Central memory CD8-positive, alpha-beta T cell (primary cell): ENCODE results near the gene SLC45A3.
"Not testable (repeated sequence)": the region's sequence is repeated elsewhere in the genome, so short reads cannot be mapped to it uniquely, and the experiment has no call there.

Experiments
- ATAC-seq: fragments of 150-1000 bp; cut with Tn5 transposase; replicated peaks from 2 replicates; pipeline ENCODE4 v1.10.0; 2022; ENCODE audit warnings: mild to moderate bottlenecking, moderate FRiP score, moderate number of reproducible peaks; ENCODE audit not compliant: poor library complexity, severe bottlenecking; ENCODE audit errors: extremely low read depth
- DNase-seq, 2 donors: peaks; one replicate each; pipeline ENCODE4 v3.0.0; 2021; ENCODE audit warnings: low spot score in 2 of 2
- H3K27ac Mint-ChIP-seq: one replicate; pipeline ENCODE4 v1.8.0; 2022; ENCODE audit warnings: low read depth, mild to moderate bottlenecking, moderate library complexity, mixed read lengths
- H3K27me3 Mint-ChIP-seq: one replicate; pipeline ENCODE4 v1.8.0; 2022; ENCODE audit warnings: mixed read lengths
- H3K36me3 Mint-ChIP-seq: one replicate; pipeline ENCODE4 v1.8.0; 2022; ENCODE audit warnings: mild to moderate bottlenecking, moderate library complexity, mixed read lengths; ENCODE audit not compliant: insufficient read depth
- H3K4me1 Mint-ChIP-seq: one replicate; pipeline ENCODE4 v1.8.0; 2022; ENCODE audit warnings: mixed read lengths
- H3K4me3 Mint-ChIP-seq: one replicate; pipeline ENCODE4 v1.8.0; 2022; ENCODE audit warnings: mild to moderate bottlenecking, moderate library complexity, mixed read lengths
- H3K9me3 Mint-ChIP-seq: one replicate; pipeline ENCODE4 v1.8.0; 2022; ENCODE audit warnings: mixed read lengths

Gene SLC45A3

DNA sequence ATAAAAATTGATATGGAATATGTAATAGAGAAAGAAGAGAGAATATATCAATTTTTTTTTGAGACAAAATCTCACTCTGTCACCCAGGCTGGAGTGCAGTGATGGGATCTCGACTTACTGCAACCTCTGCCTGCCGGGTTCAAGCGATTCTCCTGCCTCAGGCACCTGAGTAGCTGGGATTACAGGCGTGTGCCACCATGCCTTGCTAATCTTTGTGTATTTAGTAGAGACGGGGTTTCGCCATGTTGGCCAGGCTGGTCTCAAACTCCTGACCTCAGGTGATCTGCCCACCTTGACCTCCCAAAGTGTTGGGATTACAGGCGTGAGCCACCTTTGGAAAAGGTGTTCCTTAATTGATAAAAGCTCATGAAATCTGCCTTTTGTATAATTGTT, 44.2 kb downstream of the SLC45A3 start:
- not testable (repeated sequence) for DNase-seq, H3K4me1 Mint-ChIP-seq, H3K9me3 Mint-ChIP-seq, H3K4me3 Mint-ChIP-seq, H3K36me3 Mint-ChIP-seq, ATAC-seq, H3K27ac Mint-ChIP-seq
- H3K27me3 Mint-ChIP-seq, result peaks cover 36% of the 10 kb centered on the region

- Mint-ChIP-seq H3K36me3 (peaks cover 19% of the 10 kb centered on the region), H3K4me3 (no peak overlapping the region), H3K9me3 (no peaks in the 10 kb centered on the region), H3K4me1 (peaks cover 24% of the 10 kb centered on the region), H3K27ac (no peak overlapping the region), H3K27me3 (peaks cover 15% of the 10 kb centered on the region)
- ATAC-seq (no peak), DNase-seq (no peak)
Observed at GRCh38 chr1:205633421-205633976, 46.8 kb downstream of the SLC45A3 start.

DNA sequence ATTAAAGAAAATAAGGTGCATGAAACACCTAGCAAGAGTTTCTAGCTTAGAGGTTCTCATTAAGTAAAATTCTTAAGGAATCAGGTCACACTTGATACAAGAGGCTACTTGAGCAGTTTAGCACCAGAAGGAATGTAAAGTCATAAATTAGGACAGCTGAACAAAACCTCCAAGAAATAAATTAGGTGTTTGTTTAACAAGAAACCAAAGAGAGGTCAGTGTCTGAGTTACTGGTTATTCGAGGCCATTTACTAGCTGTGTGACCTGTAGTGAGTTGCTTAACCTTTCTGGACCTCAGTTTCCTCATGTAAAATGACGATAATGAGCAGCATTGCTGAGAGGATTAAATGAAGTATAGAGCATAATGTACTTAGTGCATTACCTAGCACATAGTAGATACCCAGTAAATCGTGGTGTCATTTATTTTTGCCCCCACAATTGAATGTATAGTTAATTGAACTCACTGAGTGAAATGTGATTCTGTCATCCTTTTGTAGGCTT, 47.6 kb downstream of the SLC45A3 start:
- Mint-ChIP-seq H3K27me3 (peaks cover 8% of the 10 kb centered on the region), H3K27ac (peak overlapping the region; percentile 88), H3K4me3 (peak overlapping the region; percentile 87), H3K36me3 (peaks cover 19% of the 10 kb centered on the region), H3K9me3 (no peaks in the 10 kb centered on the region), H3K4me1 (peaks cover 31% of the 10 kb centered on the region)
- ATAC-seq (no peak), DNase-seq (no peak)

- ATAC-seq (peak; percentile 83), DNase-seq (peak; percentile 99)
- Mint-ChIP-seq H3K27ac (peak within 1 kb of the TSS; percentile 88), H3K4me1 (peaks cover 37% of the 10 kb centered on the region), H3K9me3 (no peaks in the 10 kb centered on the region), H3K27me3 (peaks cover 1% of the 10 kb centered on the region), H3K4me3 (peak within 1 kb of the TSS; percentile 87), H3K36me3 (peaks cover 19% of the 10 kb centered on the region)
Observed at GRCh38 chr1:205631768-205632668, 48.3 kb downstream of the SLC45A3 start, which contains the start of gene ELK4. Gene ELK4 (minus strand): TSS chr1:205632011. CDS start chr1:205623882, 8,129 bp downstream.

GRCh38 chr1:205631010-205631767, 49.1 kb downstream of the SLC45A3 start:
- DNase-seq (peak; percentile 61 to 85), ATAC-seq (peak; percentile 80)
- peaks cover 25% of the 10 kb centered on the region for H3K36me3 Mint-ChIP-seq
- no peaks in the 10 kb centered on the region for H3K9me3 Mint-ChIP-seq
- no peaks in the 10 kb centered on the region for H3K27me3 Mint-ChIP-seq
- H3K27ac Mint-ChIP-seq, result peak overlapping the region; percentile 88
- H3K4me3 Mint-ChIP-seq, result peak overlapping the region; percentile 87
- H3K4me1 Mint-ChIP-seq, result peaks cover 46% of the 10 kb centered on the region

GRCh38 chr1:205630651-205631009, 49.7 kb downstream of the SLC45A3 start:
- Mint-ChIP-seq H3K4me3 (peak overlapping the region; percentile 87), H3K27ac (peak overlapping the region; percentile 88), H3K36me3 (peaks cover 29% of the 10 kb centered on the region), H3K27me3 (no peaks in the 10 kb centered on the region), H3K9me3 (no peaks in the 10 kb centered on the region), H3K4me1 (peaks cover 51% of the 10 kb centered on the region)
- ATAC-seq (no peak), DNase-seq (no peak)

DNA sequence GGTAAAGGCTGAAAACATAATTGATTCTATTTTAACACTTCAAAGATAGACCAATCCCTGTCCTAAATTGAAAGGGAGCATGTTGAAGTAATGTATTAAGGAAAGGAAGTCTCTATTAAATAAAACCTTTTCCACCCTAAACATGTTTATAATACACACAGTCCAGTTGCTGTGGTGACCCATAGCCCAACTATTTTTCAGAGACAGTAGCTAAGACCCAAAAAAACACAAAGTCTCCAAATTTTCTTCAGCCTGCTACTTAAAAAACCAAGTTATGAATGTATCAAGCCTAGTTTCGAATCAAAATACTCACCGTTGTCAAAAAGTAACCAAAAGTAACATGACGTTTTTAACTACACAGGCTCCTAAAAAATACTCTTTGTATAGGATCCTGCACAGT, 50.1 kb downstream of the SLC45A3 start:
- H3K27ac Mint-ChIP-seq, result peak overlapping the region; percentile 88
- H3K4me1 Mint-ChIP-seq, result peaks cover 54% of the 10 kb centered on the region
- DNase-seq (no peak), ATAC-seq (no peak)
- H3K36me3 Mint-ChIP-seq, result peaks cover 31% of the 10 kb centered on the region
- no peaks in the 10 kb centered on the region for H3K27me3 Mint-ChIP-seq
- peak overlapping the region; percentile 87 for H3K4me3 Mint-ChIP-seq
- no peaks in the 10 kb centered on the region for H3K9me3 Mint-ChIP-seq

DNA sequence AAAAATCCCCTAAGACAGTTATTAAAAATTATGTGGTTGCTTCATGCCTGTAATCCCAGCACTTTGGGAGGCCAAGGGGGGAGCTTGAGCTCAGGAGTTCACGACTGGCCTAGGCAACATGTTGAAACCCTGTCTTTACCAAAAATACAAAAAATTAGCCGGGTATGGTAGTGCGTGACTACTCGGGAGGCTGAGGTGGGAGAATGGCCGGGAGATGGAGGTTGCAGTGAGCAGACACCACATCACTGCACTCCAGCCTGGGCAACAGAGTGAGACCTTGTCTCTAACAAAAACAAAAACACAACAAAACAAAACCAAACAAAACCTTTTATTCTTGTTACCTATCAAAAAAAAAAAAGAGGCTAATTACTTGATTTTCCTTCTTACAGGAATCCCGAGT, 50.6 kb downstream of the SLC45A3 start:
- H3K27me3 Mint-ChIP-seq, result no peaks in the 10 kb centered on the region
- no peaks in the 10 kb centered on the region for H3K9me3 Mint-ChIP-seq
- no peak for ATAC-seq
- H3K4me3 Mint-ChIP-seq, result peak overlapping the region; percentile 87
- DNase-seq, result no peak
- H3K36me3 Mint-ChIP-seq, result peaks cover 32% of the 10 kb centered on the region
- H3K27ac Mint-ChIP-seq, result peak overlapping the region; percentile 88
- H3K4me1 Mint-ChIP-seq, result peaks cover 59% of the 10 kb centered on the region

DNA sequence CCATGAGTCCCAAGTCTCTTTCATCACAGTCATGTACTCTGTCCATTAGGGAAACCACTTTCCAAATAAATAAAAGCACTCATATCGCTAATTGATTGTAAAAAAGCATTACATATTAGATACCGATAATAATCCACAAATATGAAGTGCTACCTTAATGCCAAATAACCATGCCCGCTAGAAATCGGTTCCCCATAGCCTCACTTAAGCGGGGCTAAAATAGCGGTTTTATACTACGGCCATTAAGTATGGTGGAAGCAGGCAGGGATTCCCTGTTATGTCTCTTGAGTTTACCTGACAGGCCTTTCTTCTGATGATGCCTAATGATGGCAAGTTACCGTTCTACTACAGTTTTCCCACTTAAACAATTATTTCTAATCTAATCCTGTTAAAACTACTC, 52.4 kb downstream of the SLC45A3 start:
- no peak for ATAC-seq
- H3K27ac Mint-ChIP-seq, result no peak overlapping the region
- no peak for DNase-seq
- no peaks in the 10 kb centered on the region for H3K27me3 Mint-ChIP-seq
- H3K4me3 Mint-ChIP-seq, result no peak overlapping the region
- peaks cover 41% of the 10 kb centered on the region for H3K36me3 Mint-ChIP-seq
- peaks cover 69% of the 10 kb centered on the region for H3K4me1 Mint-ChIP-seq
- H3K9me3 Mint-ChIP-seq, result no peaks in the 10 kb centered on the region

DNA sequence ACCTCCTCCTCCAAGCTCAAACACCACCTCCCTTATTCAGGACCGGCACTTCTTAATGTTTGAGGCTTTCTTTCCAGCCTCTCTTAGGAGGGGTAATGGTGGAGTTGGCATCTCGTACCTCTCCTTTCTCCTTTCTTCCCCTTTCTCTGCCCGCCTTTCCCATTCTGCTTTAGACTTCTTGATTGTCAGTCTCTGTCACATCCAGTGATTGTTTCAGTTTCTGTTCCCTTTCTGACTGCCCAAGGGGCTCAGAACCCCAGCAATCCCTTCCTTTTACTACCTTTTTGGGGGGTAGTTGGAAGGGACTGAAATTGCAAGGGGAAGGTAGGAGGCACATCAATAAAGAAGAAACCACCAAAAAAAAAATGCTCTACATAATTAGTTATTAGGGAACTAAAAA, 54.1 kb downstream of the SLC45A3 start:
- peaks cover 69% of the 10 kb centered on the region for H3K4me1 Mint-ChIP-seq
- peaks cover 46% of the 10 kb centered on the region for H3K36me3 Mint-ChIP-seq
- no peaks in the 10 kb centered on the region for H3K9me3 Mint-ChIP-seq
- no peaks in the 10 kb centered on the region for H3K27me3 Mint-ChIP-seq
- H3K27ac Mint-ChIP-seq, result peak overlapping the region; percentile 44
- H3K4me3 Mint-ChIP-seq, result no peak overlapping the region
- ATAC-seq, result no peak
- no peak for DNase-seq

- no peak for DNase-seq
- Mint-ChIP-seq H3K27me3 (no peaks in the 10 kb centered on the region), H3K36me3 (peaks cover 55% of the 10 kb centered on the region), H3K9me3 (no peaks in the 10 kb centered on the region), H3K4me1 (peaks cover 59% of the 10 kb centered on the region), H3K4me3 (no peak overlapping the region), H3K27ac (no peak overlapping the region)
- ATAC-seq, result no peak
Observed at GRCh38 chr1:205623646-205624045, 56.7 kb downstream of the SLC45A3 start.

DNA sequence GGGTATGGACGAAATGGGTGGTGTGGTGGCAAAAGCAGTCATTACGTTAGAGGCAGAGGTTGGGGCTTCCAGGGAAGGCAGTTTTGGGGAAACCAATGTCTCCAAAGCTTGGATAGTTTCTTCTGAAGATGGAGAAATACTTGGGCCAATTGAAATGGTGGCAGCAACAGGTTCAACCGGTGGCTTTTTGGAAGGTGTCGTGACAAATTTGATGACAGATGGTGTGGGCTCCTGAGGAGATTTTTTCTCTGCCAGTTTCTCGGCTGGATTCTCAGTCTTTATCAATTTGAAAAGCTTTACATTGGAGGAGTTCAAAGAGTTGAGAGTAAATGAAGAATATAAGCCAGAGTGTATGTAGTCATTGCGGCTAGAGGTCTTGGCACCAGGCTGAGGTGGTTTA, 60.0 kb downstream of the SLC45A3 start:
- Mint-ChIP-seq H3K4me3 (no peak overlapping the region), H3K9me3 (no peaks in the 10 kb centered on the region), H3K27me3 (no peaks in the 10 kb centered on the region), H3K27ac (no peak overlapping the region), H3K4me1 (peaks cover 36% of the 10 kb centered on the region), H3K36me3 (peaks cover 64% of the 10 kb centered on the region)
- DNase-seq (no peak), ATAC-seq (no peak)
